AG09309 (cell line): ENCODE data around the gene CDCA3.

Experiments
- DNase-seq: peaks from one replicate; pipeline ENCODE4 v3.0.0-alpha.2; 2010; ENCODE audit warnings: low read depth
- H3K4me3 ChIP-seq: 2 replicates; pipeline ENCODE4 v1.5.1; 2011; ENCODE audit warnings: mild to moderate bottlenecking, low read depth, low read length, moderate library complexity; ENCODE audit not compliant: control insufficient read depth
- TF ChIP-seq, protein P1 (sequence below): IDR thresholded peaks from 2 replicates; pipeline ENCODE4 v1.5.1; 2011; ENCODE audit warnings: mild to moderate bottlenecking, low read depth, low read length, inconsistent platforms; ENCODE audit not compliant: insufficient read depth, control insufficient read depth; ENCODE audit errors: missing control alignments

CDCA3 gene

DNA sequence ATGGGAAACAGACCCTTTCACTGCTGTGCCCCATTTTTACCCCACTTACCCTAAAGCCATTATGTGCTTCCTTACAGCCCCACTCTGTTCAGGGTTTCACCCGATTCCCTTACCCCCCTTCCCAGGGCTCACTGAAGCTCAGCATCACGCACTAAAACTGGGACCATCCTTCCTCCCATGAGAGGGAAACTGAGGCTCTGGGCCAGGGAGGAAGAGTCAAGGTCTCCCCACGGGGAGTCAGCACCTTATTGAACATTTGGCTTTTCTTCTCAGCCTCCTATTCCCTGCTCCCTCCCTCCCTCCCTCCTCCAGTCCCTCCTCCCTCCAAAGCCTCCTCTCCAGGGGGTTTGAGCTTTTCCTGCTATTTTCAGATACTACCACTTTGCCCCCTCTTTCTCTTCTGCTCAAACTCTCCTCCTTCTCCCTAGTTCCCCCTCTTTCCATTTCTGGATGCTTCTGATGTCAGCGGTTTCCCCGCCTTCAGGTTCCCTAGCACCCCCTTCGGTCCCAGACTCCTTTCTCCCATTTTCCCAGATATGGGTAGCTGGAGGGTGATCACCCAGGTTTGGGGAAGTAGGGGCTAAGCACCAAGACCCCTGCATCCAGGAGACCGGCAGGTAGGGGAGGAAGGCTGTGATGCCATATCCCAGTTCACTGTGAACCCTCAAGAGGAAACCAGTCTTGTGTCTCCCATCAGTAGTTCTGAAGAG is 28.5 kb downstream of the CDCA3 start:
- peak overlapping the region; percentile 62; the same call in 1 of the 2 replicates for H3K4me3 ChIP-seq
- DNase-seq: no peak
- TF ChIP-seq, protein P1, sequence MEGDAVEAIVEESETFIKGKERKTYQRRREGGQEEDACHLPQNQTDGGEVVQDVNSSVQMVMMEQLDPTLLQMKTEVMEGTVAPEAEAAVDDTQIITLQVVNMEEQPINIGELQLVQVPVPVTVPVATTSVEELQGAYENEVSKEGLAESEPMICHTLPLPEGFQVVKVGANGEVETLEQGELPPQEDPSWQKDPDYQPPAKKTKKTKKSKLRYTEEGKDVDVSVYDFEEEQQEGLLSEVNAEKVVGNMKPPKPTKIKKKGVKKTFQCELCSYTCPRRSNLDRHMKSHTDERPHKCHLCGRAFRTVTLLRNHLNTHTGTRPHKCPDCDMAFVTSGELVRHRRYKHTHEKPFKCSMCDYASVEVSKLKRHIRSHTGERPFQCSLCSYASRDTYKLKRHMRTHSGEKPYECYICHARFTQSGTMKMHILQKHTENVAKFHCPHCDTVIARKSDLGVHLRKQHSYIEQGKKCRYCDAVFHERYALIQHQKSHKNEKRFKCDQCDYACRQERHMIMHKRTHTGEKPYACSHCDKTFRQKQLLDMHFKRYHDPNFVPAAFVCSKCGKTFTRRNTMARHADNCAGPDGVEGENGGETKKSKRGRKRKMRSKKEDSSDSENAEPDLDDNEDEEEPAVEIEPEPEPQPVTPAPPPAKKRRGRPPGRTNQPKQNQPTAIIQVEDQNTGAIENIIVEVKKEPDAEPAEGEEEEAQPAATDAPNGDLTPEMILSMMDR: no peak

DNA sequence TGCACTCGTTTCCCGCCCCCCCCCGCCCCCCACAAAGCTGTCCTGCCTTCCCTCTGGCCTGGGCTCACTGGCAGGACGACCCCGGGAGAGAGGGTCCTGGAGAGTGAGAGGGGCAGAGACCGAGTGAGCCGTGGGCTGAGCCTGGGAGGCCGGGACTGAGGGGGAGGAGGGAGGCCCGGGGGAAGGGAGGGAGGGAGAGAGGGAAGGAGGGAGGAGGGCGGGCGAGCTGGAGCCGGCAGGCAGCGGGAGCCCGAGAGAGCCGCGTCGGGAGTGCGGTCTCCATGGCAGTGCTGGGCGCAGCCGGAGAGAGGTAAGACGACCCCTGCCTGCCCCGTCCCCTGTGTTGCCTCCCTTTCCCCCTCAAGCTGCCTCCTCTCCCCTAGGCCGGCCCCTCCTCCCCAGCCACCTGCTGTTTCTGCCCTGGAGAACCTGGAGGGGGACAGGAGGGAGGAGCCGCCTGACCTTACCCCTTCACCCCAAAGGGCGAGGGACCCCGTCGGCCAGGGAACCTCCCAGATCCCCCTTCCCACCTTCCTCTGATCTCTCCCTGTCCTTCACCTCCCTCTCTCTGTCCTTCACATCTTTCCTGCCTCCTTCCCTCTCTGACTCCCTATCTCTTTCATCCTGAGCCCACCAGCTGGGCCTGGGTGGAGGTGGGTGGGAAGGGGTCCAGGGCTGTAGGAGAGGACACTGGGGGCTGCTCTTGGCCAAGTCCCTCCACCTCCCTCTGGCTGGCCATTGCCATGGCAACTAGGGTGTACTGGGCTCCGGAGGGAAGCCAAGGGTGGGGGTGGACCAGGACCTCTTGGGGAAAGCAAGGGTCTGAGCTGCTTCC is 29.3 kb downstream of the CDCA3 start, which contains the start of gene GPR162:
GPR162 (plus strand) TSS at position 231 of the 835 bp plus-strand sequence. CDS start 2,078 bp downstream, outside the sequence.
- no peak for DNase-seq
- H3K4me3 ChIP-seq: peak within 1 kb of the TSS; percentile 62
- TF ChIP-seq, protein P1: no peak

DNA sequence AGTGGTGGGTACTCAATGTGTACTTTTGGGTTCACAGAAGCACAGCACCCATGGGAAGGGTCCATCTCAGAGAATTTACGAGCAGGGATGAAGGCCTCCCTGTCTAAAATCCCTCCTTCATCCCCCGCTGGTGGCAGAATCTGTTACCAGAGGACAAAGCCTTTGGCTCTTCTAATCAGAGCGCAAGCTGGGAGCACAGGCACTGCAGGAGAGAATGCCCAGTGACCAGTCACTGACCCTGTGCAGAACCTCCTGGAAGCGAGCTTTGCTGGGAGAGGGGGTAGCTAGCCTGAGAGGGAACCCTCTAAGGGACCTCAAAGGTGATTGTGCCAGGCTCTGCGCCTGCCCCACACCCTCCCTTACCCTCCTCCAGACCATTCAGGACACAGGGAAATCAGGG is 30.9 kb downstream of the CDCA3 start:
- no peak overlapping the region for H3K4me3 ChIP-seq
- TF ChIP-seq, protein P1: no peak
- no peak for DNase-seq

DNA sequence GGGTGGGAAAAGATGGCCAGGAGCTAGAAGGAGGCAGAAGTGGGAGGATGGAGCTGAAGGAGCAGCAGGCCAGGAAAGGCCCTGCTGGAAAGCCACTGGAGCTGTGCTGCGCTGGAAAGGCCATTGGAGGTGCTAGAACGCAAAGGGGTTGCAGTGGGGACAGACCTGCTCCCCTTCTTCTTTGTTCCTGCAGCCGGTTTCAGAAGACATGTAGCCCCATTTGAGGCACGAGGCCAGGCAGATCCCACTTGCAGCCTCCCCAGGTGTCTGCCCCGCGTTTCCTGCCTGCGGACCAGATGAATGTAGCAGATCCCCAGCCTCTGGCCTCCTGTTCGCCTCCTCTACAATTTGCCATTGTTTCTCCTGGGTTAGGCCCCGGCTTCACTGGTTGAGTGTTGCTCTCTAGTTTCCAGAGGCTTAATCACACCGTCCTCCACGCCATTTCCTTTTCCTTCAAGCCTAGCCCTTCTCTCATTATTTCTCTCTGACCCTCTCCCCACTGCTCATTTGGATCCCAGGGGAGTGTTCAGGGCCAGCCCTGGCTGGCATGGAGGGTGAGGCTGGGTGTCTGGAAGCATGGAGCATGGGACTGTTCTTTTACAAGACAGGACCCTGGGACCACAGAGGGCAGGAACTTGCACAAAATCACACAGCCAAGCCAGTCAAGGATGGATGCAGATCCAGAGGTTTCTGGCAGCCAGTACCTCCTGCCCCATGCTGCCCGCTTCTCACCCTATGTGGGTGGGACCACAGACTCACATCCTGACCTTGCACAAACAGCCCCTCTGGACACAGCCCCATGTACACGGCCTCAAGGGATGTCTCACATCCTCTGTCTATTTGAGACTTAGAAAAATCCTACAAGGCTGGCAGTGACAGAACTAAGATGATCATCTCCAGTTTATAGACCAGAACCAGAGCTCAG is 31.7 kb downstream of the CDCA3 start:
- no peak for DNase-seq
- no peak overlapping the region for H3K4me3 ChIP-seq
- TF ChIP-seq, protein P1: no peak

DNA sequence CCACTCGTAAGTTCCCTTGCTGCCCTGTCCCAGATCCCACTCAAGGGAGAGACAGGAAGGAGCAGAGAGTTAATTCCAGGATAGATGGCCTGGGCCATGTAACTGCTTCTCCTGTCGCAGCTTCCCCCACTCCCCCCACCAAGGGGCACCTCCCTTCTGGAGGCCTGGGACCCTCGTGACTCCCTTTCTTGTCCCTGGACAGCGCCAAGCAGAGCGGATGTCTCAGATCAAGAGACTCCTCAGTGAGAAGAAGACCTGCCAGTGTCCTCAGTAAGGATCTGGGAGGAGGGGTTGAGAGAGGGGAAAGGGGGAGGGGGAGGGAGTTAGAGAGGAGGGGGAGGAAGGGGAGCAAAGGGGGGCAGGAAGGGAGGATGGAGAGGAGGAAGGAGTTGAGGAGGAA is 32.4 kb downstream of the CDCA3 start:
- TF ChIP-seq, protein P1: no peak
- no peak overlapping the region for H3K4me3 ChIP-seq
- no peak for DNase-seq

DNA sequence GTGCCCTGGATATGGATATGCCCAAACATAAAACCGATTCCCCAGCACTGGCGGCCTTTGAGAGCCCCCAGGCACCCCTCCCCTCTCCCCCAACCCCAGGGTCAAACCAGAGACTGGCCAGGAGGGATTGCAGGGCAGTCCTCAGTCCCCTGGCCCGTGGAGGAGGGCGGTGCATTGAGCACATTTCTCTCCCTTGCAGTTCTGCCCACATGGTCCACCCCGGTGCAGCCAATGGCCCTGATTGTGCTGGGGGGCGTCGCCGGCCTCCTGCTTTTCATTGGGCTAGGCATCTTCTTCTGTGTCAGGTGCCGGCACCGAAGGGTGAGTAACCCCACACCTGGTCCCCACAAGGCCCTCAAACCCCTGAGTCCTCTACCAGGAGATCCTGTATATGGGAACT is 32.9 kb downstream of the CDCA3 start:
- no peak for DNase-seq
- TF ChIP-seq, protein P1: no peak
- no peak overlapping the region for H3K4me3 ChIP-seq
